ENCODE results near the gene OTUD1.

- no peak for TF ChIP-seq CTCF (IDR thresholded peaks at IDR 0.05 in 2 of 3, conservative IDR thresholded peaks at IDR 0.05 in 1 of 3; ENCODE audit: borderline replicate concordance in 1 of 3, insufficient read depth in 1 of 3, low read depth in 2 of 3, low read length in 2 of 3)
- no peak for TF ChIP-seq CBX3 (IDR thresholded peaks at IDR 0.05; ENCODE audit: low read depth)
- TF ChIP-seq ELF1 (IDR thresholded peaks at IDR 0.05; ENCODE audit: borderline replicate concordance, low read depth), result no peak
- TF ChIP-seq EZH2 (IDR thresholded peaks at IDR 0.05), result no peak
- TF ChIP-seq ATF3 (IDR thresholded peaks at IDR 0.05), result no peak
- TF ChIP-seq REST (IDR thresholded peaks at IDR 0.05; ENCODE audit: low read depth), result no peak
Measured at GRCh38 chr10:23418051-23418681, 20.7 kb upstream of the OTUD1 start.
